Retinal pigment epithelial cell (primary cell): ENCODE data around the gene RNGTT.

Experiments
- DNase-seq: peaks from one replicate; pipeline ENCODE4 v3.0.0-alpha.2; 2010; ENCODE audit warnings: low read depth
- H3K4me3 ChIP-seq: 2 replicates; pipeline ENCODE4 v1.5.1; 2011; ENCODE audit warnings: mild to moderate bottlenecking, low read length, control low read depth, moderate library complexity
- CTCF ChIP-seq: conservative IDR thresholded peaks from 2 replicates; pipeline ENCODE4 v1.5.1; 2011; ENCODE audit warnings: low read depth, low read length, control low read depth, inconsistent platforms

Gene RNGTT

GRCh38 chr6:88663801-88664200, 299.6 kb downstream of the RNGTT start:
- TF ChIP-seq CTCF = no peak
- no peak overlapping the region for H3K4me3 ChIP-seq

GRCh38 chr6:88662653-88663174, 300.7 kb downstream of the RNGTT start:
- no peak overlapping the region for H3K4me3 ChIP-seq
- no peak for TF ChIP-seq CTCF
- no peak for DNase-seq

More at GRCh38 chr6:88663801-88664200, 299.6 kb downstream of the RNGTT start:
- no peak for DNase-seq

GRCh38 chr6:88662163-88662580, 301.2 kb downstream of the RNGTT start:
- no peak for DNase-seq
- TF ChIP-seq CTCF = no peak
- H3K4me3 ChIP-seq = no peak overlapping the region

- no peak for TF ChIP-seq CTCF
- no peak overlapping the region for H3K4me3 ChIP-seq
Observed at GRCh38 chr6:88661136-88661535, 302.3 kb downstream of the RNGTT start.

GRCh38 chr6:88655586-88655985, 307.8 kb downstream of the RNGTT start:
- DNase-seq = no peak
- TF ChIP-seq CTCF = no peak
- H3K4me3 ChIP-seq = no peak overlapping the region

More at GRCh38 chr6:88661136-88661535, 302.3 kb downstream of the RNGTT start:
- no peak for DNase-seq

GRCh38 chr6:88653936-88654335, 309.5 kb downstream of the RNGTT start:
- DNase-seq = no peak
- H3K4me3 ChIP-seq = no peak overlapping the region
- no peak for TF ChIP-seq CTCF

- H3K4me3 ChIP-seq = no peak overlapping the region
- TF ChIP-seq CTCF = no peak
- no peak for DNase-seq
Observed at GRCh38 chr6:88651400-88651799, 312.0 kb downstream of the RNGTT start.
